ENCODE data around the gene PLVAP. TPM values are rescaled to one million over a fixed set of nuclear protein-coding genes. Genes with fewer than 3 reads are reported as not detected.

Gene PLVAP
- total and polyA plus RNA-seq, 9 of the 15 experiments (the other 6 are each of a cell fraction or from before 2014, with no cell fraction given) = 0.09 to 0.84 (median 0.51) TPM; not detected in 4

DNA sequence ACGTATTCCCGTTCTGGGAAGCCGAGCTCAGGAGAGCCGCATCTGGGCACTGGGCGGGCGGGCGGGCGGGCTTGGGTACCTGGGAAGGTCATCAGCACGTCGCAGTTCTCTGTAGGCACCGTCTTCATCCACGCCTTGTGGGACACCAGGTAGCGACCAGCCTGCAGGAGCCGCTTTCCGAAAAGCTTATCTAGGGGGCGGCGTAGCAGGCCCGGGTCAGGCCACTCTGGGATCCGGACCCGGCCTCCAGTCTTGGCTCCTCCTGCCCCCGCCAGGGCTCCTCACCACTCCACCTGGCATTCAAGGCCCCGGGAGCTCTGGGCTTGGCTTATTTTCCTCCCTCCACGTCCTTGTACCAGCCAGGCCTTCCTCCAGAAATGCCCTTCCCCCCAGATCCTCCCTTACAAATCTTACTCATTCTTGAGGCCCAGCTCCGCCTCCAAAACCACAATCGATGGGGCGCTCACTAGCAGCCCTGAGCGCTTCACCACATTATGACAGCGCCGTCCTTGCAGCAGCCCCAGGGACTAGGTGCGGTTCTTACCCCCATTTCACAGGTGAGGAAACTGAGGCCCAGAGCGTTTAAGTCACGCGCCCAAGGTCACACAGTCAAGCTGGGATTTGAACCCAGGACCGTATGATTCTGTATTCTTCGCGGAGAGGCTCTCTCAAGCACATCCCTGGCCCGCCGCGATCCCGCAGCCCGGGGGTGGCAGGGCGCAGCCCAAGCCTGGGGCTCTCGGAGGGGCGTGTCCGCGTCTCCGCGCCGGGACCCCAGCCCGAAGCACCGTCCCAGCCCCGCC is 43.3 kb downstream of the PLVAP start (continued):
- TF ChIP-seq HNRNPL (IDR thresholded peaks at IDR 0.05; ENCODE audit: low read depth, low read length) (no peak), NRF1 (conservative IDR thresholded peaks at IDR 0.05 in 1 of 2, IDR thresholded peaks at IDR 0.05 in 1 of 2) (no peak), RBFOX2 (IDR thresholded peaks at IDR 0.05; ENCODE audit: low read depth, low read length) (no peak), ZNF277 (CRISPR knock-in tag; IDR thresholded peaks at IDR 0.05; ENCODE audit: borderline replicate concordance) (no peak), MLLT1 (IDR thresholded peaks at IDR 0.05) (peak in 1 of 2 experiments; percentile 96; a peak in 2 of 4 replicates), MCM3 (IDR thresholded peaks at IDR 0.05) (no peak), NFRKB (IDR thresholded peaks at IDR 0.05; ENCODE audit: low read depth) (no peak), EWSR1 (IDR thresholded peaks at IDR 0.05; ENCODE audit: borderline replicate concordance, low read depth, partially characterized antibody) (no peak), POLR3A (IDR thresholded peaks at IDR 0.05; ENCODE audit: borderline replicate concordance, extremely low read depth, insufficient read depth, insufficient read length) (no peak), BHLHE40 (IDR thresholded peaks at IDR 0.05; ENCODE audit: low read length) (peak; percentile 46; the same call in 1 of the 2 replicates), CXXC5 (CRISPR knock-in tag; IDR thresholded peaks at IDR 0.05) (no peak; the same call in 1 of the 2 replicates), MTA2 (IDR thresholded peaks at IDR 0.05; ENCODE audit: low read depth) (no peak), U2AF2 (optimal IDR thresholded peaks at IDR 0.05; ENCODE audit: low read depth, low read length) (no peak), ZC3H8 (IDR thresholded peaks at IDR 0.05) (no peak), ATF4 (CRISPR knock-in tag; IDR thresholded peaks at IDR 0.05) (0 out of 2 replicates have a peak, but pooled peaks have one; percentile 9), IFI16 (CRISPR knock-in tag; IDR thresholded peaks at IDR 0.05) (no peak), ARHGAP35 (IDR thresholded peaks at IDR 0.05; ENCODE audit: partially characterized antibody) (no peak), PHF21A (IDR thresholded peaks at IDR 0.05; ENCODE audit: borderline replicate concordance, low read depth) (peak; percentile 69; the same call in 1 of the 2 replicates), ZNF583 (CRISPR knock-in tag; IDR thresholded peaks at IDR 0.05) (0 out of 2 replicates have a peak, but pooled peaks have one; percentile 60)
- TF ChIP-seq, protein P1, sequence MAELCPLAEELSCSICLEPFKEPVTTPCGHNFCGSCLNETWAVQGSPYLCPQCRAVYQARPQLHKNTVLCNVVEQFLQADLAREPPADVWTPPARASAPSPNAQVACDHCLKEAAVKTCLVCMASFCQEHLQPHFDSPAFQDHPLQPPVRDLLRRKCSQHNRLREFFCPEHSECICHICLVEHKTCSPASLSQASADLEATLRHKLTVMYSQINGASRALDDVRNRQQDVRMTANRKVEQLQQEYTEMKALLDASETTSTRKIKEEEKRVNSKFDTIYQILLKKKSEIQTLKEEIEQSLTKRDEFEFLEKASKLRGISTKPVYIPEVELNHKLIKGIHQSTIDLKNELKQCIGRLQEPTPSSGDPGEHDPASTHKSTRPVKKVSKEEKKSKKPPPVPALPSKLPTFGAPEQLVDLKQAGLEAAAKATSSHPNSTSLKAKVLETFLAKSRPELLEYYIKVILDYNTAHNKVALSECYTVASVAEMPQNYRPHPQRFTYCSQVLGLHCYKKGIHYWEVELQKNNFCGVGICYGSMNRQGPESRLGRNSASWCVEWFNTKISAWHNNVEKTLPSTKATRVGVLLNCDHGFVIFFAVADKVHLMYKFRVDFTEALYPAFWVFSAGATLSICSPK (IDR thresholded peaks at IDR 0.05; ENCODE audit: borderline replicate concordance) = no peak
- TF ChIP-seq, protein P2, sequence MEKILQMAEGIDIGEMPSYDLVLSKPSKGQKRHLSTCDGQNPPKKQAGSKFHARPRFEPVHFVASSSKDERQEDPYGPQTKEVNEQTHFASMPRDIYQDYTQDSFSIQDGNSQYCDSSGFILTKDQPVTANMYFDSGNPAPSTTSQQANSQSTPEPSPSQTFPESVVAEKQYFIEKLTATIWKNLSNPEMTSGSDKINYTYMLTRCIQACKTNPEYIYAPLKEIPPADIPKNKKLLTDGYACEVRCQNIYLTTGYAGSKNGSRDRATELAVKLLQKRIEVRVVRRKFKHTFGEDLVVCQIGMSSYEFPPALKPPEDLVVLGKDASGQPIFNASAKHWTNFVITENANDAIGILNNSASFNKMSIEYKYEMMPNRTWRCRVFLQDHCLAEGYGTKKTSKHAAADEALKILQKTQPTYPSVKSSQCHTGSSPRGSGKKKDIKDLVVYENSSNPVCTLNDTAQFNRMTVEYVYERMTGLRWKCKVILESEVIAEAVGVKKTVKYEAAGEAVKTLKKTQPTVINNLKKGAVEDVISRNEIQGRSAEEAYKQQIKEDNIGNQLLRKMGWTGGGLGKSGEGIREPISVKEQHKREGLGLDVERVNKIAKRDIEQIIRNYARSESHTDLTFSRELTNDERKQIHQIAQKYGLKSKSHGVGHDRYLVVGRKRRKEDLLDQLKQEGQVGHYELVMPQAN (IDR thresholded peaks at IDR 0.05; ENCODE audit: borderline replicate concordance) = peak; percentile 65

Measured in K562 (cell line).